NCI-H460 (cell line): ENCODE data around the gene SERAC1. TPM values are rescaled to one million over a fixed set of nuclear protein-coding genes. Genes with fewer than 3 reads are reported as not detected.
A peak's percentile ranks its signal among the peaks of the same experiment; 100 is the strongest.
"Not testable (repeated sequence)": the region's sequence is repeated elsewhere in the genome, so short reads cannot be mapped to it uniquely, and the experiment has no call there.

Source experiments
- DNase-seq: peaks from one replicate; pipeline ENCODE4 v3.0.0-alpha.2; 2016; ENCODE audit warnings: low read depth; ENCODE audit errors: extremely low read depth
- total RNA-seq: library from RNA; depleted of rRNA; stranded (reverse); fragments of >200 nt; shearing (Covaris generic); gene quantifications from 2 replicates; pipeline ENCODE4 v1.2.3, GENCODE V29; 2014

Gene SERAC1
- total RNA-seq, 1 experiment from 2014 or later = 4.1 TPM

DNA sequence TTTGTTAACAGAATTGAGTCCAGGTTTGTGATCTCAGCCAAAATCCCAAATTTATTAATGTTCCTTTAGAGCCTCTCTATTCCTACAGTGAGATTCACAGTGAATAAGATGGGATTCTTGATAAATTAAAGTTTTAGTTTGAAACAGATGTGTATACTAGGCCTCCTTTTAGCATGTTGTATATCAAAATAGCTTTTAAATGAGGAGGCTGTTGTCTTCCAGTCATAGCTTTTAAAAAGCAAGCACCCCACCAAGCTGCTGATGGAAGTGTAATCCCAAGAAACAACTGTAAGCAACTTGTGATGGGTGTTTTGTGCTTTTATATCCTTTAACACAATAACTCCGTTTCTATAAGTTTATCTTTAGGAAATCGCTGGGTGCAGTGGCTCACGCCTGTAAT is 7.0 kb upstream of the SERAC1 start:
- no peak for DNase-seq

DNA sequence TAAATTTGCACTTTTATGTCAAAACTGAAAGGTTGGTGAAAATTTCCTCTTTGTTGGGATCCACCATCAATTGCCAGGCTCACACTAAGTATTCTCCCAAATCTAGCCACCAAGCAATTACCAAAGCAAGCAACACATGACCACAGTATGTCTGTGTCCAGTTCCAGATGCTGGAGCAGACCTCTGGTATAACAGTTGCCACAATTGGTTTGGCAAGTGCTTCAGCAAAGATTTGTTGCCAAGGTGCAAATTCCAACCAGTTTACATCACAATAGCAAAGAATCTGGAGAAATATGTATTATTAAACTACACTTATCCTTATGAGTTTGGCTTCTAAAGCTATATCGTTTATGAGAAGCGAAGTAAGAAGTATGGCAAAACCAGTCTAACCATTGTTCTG is 6.5 kb upstream of the SERAC1 start:
- no peak for DNase-seq

DNA sequence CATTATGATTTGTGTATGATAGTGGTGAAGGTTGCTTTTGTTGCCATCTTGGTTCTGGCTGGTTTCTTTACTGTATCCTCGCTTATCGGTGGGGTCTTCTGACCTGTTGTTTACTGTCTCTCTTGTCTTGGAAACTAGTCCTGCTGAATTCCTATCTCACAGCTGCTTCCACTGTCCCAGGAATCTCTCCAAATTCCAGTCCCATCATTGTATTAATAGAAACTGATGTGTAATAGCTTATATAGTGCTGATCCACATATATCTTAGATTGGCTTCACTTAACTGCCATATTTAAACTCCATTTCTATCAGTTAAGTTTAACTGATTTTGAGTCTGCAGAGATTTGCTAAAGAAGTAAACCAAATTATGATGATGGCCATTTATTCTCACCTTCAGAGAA is 6.0 kb upstream of the SERAC1 start:
- DNase-seq = no peak

DNA sequence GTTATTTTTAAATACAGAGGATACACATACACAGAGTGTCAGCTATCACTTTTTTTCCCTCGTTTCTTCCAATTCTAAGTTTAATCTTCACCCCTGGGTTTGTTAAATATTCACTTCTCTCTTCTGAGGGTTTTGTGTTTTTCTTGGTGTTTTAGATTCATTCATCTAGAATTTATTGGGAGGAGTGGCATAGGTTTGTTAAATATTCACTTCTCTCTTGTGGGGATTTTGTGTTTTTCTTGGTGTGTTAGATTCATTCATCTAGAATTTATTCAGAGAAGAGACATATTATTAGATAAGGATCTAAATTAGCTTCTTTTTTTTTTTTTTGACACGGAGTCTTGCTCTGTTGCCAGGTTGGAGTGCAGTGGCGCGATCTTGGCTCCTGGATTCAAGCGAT is 3.9 kb upstream of the SERAC1 start:
- DNase-seq = no peak

DNA sequence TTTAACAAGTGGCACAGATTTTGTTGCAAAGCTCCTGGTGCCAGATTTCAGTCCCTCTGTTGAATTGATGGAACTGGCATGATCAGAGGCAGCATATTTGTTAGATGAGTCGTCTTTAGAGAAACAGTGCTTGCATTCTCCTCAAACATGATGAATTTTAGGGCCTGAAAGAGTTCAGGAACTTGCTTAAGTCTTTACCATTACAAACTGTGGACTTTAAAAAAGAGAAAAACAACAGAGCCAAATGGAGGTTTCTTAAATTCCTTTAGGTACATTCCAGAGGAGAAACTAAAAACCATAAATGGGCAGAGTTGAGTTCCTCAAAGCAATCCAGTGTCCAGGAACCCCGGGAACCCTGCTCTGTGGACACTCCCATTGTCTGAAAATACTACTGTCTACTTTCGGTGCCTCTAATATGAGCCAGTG is 2.6 kb upstream of the SERAC1 start:
- no peak for DNase-seq

DNA sequence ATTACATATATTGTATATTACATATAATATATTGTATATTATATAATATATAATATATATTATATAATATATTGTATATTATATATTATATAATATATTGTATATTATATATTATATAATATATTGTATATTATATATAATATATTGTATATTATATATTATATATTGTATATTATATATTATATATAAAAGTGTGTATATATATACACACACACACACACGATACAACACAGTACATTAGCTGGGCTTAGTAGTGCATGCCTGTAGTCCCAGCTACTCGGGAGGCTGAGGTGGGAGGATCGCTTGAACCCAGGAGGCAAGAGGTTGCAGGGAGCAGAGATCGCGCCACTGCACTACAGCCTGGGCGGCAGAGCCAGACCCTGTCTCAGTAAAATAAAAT is 1.6 kb upstream of the SERAC1 start:
- not testable (repeated sequence) for DNase-seq

DNA sequence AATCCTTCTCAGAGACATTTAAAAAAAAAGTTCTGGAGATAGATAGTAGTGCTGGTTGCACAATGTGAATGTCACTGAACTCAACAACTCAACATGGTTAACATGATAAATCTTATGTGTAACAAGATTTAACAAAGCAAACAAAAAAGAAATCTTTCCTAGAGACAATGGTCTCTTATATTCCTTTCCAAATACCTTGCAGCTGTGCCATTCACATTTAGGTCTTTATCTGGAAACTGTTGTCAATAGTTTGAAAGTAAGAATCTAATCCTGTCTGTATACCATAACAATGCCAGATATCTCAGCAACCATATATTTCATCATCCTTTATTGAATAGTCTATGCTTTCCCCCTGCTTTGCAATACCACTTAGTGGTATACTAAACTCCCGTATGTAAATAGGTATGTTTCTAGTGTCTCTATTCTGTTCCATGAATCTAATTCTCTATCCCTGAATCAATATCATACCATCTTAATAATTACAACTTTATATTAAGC is 2.1 kb downstream of the SERAC1 start:
- no peak for DNase-seq

DNA sequence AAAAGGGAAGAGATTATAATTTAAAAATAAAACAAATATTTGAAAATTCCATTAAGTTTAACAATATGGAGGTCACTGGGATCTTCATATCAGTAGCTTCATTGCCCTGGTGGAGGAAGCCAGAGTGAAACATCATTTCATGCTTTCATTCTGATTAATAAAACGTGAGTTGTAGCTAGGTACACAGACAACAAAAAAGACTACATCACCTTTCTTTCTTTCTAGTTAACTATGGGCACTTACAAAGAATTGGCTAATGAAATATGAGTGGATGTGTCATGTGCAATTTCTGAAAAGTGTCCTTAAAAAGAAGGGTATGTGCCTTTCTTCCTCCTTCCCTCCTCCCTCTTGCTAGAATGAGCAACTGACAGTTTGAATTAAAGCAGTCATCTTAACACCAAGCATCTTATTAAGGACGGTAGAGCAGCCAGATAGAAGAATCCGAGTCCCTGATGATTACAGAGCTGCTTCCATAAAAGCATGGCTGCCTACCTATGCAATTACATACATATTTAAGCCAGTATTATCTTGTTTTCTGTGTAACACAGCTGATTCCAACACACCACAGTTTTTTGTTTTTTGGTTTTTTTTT is 3.4 kb downstream of the SERAC1 start:
- no peak for DNase-seq

DNA sequence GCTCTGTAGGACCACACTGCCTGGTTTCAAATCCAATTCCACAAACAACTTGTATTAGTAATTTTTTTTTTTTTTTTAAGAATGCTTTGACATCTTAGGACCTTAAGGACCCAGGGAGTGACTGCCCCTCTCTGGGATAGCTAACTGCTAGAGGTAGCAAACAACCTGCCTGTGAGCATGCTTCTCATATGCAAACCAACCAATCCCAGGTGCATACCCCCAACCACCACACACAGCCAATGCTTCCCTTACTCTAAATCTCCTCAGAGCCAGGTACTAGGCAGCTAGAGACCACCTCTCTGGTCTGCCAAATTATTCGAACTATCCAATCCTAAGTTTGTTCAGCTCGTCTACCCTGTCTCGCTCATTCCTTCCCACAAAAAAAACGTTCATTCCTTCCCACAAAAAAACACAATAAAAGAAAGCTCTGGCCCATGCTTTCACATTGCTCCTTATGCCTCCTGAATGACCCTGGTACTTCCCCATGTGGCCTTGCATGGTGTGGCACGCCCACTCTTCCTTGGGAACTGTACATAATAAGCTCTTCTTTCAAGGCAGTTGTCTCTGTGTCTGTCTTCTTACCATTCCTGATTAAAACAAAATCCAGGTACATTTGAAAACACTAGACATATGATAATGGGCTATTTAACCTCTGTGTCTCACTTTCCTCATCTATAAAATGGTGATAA is 6.4 kb downstream of the SERAC1 start:
- no peak for DNase-seq

DNA sequence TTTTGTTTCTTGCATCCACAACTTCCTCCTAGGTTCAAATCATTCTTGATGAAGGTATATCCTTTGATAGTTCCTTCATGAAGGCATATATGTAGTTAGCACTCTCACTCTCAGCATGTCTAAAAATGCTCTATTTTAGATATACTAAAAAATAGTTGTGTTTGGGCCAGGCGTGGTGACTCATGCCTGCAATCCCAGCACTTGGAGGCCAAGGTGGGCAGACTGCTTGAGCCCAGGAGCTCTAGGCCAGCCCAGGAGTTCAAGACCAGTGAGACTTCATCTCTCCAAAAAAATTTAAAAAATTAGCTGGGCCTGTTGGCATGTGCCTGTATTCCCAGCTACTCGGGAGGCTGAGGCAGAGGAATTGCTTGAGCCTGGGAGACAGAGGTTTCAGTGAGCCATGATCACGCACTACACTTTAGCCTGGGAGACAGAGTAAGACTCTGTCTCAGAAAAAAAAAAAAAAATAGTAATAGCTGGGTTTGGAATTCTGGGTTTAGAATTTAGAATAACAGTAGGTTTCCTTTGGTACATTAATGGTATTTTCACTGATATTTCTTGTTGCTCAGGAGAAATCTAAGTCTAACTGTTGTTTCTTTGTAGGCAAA is 7.0 kb downstream of the SERAC1 start:
- no peak for DNase-seq

DNA sequence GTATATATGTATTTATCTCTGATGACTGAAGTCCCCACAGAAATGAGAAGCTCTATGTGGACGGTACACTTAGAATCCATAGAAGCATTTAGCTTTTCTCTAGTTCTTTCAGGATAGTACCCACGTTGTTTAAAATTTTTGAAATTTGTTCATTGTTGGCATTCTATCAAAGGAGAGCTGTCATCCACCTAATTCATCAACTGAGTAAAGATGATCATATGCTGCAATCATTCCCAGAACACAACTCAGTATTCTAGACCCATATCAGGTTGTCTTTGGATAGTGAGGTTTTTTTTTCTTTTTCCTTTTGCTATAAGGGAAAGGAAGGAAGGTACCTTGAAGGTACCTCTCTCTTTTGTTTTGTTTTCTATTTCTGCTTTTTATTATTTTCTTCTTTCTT is 9.3 kb downstream of the SERAC1 start:
- no peak for DNase-seq

DNA sequence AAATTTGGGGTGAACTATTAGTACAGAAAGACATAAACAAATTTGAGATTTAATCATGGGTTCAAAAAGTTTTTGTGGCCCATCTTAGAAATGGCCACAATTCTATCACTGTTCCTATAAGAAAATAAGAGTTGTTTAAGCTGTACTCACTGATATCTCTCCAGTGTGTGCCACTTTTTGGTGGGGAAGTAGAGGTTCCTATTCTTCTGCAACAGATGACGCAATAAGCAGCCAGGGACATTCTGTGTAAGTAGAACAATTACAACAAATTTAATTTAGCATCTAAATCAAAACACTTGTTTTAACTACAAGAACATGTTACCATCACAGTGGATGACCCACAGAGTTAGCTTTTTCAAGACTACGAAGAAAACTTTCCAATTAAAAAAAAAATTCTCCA is 9.9 kb downstream of the SERAC1 start:
- DNase-seq = no peak

DNA sequence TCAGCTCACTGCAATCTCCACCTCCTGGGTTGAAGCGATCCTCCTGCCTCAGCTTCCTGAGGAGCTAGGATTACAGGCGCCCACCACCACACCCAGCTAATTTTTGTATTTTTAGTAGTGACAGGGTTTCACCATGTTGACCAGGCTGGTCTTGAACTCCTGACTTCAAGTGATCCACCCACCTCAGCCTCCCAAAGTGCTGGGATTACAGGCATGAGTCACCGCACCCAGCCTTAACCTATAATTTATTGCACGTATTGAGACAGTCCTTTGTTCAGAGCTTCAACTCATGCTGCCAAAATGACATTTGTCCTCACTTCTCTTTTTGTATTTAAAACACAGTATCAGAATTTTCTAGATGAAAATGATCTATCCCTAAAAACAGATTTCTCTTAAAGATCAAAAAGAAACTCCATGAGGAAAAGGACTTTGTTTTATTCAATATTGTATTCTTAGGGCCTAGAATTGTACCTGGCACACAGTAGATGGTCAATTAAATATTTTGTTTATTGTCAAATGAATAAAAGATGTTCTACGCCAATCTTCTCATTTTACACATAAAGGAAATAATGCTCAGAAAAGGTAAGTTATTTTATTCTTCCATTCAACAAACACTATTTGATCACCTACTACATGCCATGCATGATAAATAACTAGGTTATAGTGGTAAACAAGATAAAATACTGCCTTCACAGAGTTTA is 10.8 kb downstream of the SERAC1 start:
- no peak for DNase-seq

DNA sequence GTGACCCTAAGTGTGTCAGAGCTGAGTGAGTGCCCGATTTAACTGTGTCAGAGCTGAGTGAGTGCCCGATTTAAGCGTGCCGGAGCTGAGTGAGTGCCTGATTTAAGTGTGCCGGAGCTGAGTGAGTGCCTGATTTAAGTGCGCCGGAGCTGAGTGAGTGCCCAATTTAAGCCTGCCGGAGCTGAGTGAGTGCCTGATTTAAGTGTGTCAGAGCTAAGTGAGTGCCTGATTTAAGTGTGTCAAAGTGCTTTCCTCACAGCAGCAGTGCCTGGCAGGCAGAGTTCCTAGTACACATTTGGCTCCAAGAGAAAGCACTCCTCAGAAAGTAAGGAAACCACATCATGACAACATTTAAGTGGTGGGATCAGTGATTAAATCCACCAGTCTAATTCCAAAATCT is 13.2 kb downstream of the SERAC1 start:
- no peak for DNase-seq

DNA sequence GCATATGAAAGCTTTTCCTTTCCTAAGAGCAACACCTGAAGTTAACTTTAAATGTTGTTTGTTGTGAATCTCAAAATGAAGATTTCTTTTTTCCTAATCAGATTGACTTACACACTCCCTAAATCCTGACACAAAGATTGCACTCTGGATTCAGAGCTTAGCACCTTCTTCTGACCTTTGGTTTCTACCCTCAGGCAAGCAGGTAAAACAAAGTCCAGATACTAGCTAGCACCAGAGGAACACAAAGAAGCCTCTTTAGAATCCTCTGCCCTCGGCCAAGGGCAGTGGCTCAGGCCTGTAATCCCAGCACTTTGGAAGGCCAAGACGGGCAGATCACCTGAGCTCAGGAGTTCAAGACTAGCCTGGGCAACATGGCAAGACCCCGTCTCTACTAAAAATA is 14.5 kb downstream of the SERAC1 start:
- no peak for DNase-seq

DNA sequence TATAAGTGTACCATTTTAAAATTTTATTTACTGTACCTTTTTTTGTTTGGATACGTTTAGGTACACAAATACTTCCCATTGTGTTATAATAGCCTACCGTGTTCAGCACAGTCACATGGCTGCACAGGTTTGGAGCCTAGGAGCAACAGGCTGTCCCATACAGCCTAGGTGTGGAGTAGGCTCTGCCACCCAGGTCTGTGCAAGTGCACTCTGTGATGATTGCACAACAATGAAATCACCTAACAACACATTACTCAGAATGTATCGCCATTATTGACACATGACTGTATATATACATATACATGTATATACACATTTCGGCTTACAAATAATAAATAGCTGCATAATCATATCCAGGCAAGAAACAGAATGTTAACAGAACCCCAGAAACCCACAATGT is 15.4 kb downstream of the SERAC1 start:
- no peak for DNase-seq

DNA sequence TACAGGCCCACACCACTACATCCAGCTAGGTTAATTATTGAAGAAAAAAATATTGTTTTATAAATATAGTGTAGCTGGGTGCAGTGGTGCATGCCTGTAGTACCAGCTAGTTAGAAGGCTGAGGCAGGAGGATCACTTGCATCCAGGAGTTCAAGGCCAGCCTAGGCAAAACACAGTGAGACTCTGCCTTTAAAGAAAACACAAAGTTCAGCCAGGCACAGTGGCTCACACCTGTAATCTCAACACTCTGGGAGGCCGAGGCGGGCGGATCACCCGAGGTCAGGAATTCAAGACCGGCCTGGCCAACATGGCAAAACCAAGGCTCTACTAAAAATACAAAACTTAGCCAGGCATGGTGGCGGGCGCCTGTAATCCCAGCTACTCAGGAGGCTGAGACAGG is 16.0 kb downstream of the SERAC1 start:
- DNase-seq = not testable (repeated sequence)

DNA sequence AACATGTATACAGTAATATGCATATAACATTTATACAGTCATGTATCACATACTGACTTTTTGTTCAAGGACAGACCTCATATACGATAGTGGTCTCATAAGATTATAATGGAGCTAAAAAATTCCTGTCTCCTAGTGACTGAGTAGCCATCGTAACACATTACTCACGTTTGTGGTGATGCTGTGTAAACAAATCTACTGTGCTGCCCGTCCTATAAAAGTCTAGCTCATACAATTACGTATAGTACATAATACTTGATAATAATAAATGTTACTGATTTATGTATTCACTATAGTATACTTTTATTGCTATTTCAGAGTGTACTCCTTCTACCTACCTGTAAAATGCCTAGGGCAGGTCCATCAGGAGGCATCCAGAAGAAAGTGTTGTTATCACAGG is 17.4 kb downstream of the SERAC1 start:
- DNase-seq = no peak

DNA sequence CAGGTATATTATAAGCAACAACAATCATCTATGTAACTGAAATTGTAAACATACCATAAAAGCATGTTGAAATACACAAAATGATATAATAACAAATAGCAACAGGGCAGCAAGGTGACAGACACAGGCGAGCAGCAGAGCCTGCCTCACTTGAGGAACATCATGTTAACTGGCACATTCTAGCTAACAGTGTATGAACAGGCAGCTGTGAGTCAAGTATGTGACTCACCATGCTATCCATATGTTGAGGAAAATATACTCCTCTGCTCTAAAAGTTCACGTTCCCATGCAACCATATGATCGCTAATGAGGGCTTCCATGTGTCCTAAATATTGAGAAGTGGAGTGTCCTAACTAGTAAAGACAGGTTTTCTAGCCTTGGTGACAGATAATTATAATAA is 18.4 kb downstream of the SERAC1 start:
- DNase-seq = no peak

DNA sequence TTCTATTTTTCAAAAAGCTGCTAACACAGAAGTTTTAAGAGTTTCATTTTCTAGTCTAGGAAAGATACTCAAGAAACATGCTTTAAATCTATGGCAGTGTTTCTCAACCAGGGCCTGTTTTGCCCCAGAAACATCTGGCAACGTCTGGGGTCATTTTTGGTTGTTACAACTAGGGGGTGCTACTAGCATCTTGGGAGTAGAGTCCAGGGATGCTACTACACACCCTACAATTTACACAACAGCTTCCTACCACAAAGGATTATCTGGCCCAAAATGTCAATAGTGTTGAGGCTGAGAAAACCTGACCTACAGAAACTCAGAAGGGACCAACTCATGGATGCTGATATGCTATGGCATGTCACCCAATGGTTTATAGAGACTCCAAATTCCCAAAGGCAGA is 24.4 kb downstream of the SERAC1 start:
- DNase-seq = no peak

DNA sequence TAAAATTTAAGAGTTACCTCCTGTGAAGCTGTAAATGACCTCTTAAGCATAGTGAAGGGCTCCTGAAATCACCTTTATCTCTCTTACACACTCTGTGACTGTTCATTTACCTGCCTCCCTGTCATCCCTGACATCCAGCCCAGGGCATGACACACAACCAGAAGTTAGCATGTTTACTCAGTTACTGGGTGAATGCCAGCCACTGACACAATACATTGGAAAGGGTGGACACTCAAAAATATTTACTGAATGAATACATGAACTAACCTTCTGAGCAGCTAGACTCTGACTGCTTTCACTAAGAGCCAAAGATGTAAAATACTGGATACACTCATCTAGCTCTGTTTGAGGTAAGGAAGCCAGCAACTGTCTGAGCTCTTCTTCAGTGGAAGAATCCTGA is 25.3 kb downstream of the SERAC1 start:
- no peak for DNase-seq

DNA sequence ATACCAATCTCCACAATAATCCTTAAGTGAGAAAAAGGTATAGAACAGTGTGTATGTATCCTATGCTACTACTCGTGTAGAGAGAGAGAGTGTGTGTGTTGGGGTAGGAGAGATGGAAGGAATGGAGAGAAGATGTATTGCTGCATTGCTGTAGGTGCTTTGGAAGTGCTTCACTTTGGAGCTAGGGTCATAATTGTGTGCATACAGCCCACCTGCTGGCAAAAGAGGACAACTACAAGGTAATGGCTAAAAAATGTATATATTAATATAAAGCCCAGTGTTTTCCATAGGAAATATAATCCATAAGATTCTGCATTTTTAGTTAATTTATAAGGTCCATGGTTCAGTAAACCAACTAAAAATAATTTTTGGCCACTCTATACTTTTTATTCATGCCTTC is 36.1 kb downstream of the SERAC1 start:
- peak; percentile 17 for DNase-seq
